HPDE6-E6E7 (cell line): Measurements from ENCODE around the gene GAGE12H.
"Not testable (repeated sequence)": the region's sequence is repeated elsewhere in the genome, so short reads cannot be mapped to it uniquely, and the experiment has no call there.

Source experiments
- DNase-seq: peaks from one replicate; pipeline ENCODE4 v3.0.0; 2011; ENCODE audit warnings: missing footprints; ENCODE audit errors: extremely low spot score

The GAGE12H gene

GRCh38 chrX:49579649-49580048 lies at the start of gene GAGE12H:
TSS of gene GAGE12H (plus strand) at chrX:49579949. CDS start at chrX:49581104, 1,155 bp downstream.
- DNase-seq = not testable (repeated sequence)

GRCh38 chrX:49531877-49532276 lies 47.9 kb upstream of the GAGE12H start, which contains the start of gene GAGE12C:
TSS of gene GAGE12C (plus strand) at chrX:49532177. CDS start at chrX:49533332, 1,155 bp downstream.
- DNase-seq = not testable (repeated sequence)

GRCh38 chrX:49541433-49541832 lies 38.3 kb upstream of the GAGE12H start, which contains the start of gene GAGE12D:
TSS of gene GAGE12D (plus strand) at chrX:49541733. CDS start at chrX:49542888, 1,155 bp downstream.
- not testable (repeated sequence) for DNase-seq

- DNase-seq = not testable (repeated sequence)
Observed at GRCh38 chrX:49550989-49551388, 28.8 kb upstream of the GAGE12H start, which contains the start of gene GAGE12E. TSS of gene GAGE12E (plus strand) at chrX:49551289. CDS start at chrX:49552444, 1,155 bp downstream.

- not testable (repeated sequence) for DNase-seq
Observed at GRCh38 chrX:49560542-49560941, 19.2 kb upstream of the GAGE12H start, which contains the start of gene GAGE12F. TSS of gene GAGE12F (plus strand) at chrX:49560842. CDS start at chrX:49561997, 1,155 bp downstream.

- not testable (repeated sequence) for DNase-seq
Observed at GRCh38 chrX:49568728-49569127, 11.0 kb upstream of the GAGE12H start.

GRCh38 chrX:49569152-49569551 lies 10.6 kb upstream of the GAGE12H start:
- not testable (repeated sequence) for DNase-seq

- not testable (repeated sequence) for DNase-seq
Observed at GRCh38 chrX:49570100-49570499, 9.6 kb upstream of the GAGE12H start, which contains the start of gene GAGE12G. TSS of gene GAGE12G (plus strand) at chrX:49570400. CDS start at chrX:49571555, 1,155 bp downstream.

- DNase-seq = not testable (repeated sequence)
Observed at GRCh38 chrX:49589196-49589595, 9.4 kb downstream of the GAGE12H start, which contains the start of gene GAGE2A. TSS of gene GAGE2A (plus strand) at chrX:49589496. CDS start at chrX:49590651, 1,155 bp downstream.

GRCh38 chrX:49589769-49590478 lies 10.2 kb downstream of the GAGE12H start:
- DNase-seq = not testable (repeated sequence)

- DNase-seq = not testable (repeated sequence)
Observed at GRCh38 chrX:49590488-49590887, 10.7 kb downstream of the GAGE12H start.

- not testable (repeated sequence) for DNase-seq
Observed at GRCh38 chrX:49598720-49599119, 19.0 kb downstream of the GAGE12H start, which contains the start of gene GAGE1. TSS of gene GAGE1 (plus strand) at chrX:49599020. CDS start at chrX:49600175, 1,155 bp downstream.

GRCh38 chrX:49610718-49611310 lies 31.1 kb downstream of the GAGE12H start:
- no peak for DNase-seq

GRCh38 chrX:49618574-49618973 lies 38.8 kb downstream of the GAGE12H start:
- no peak for DNase-seq

GRCh38 chrX:49627086-49627777 lies 47.5 kb downstream of the GAGE12H start:
- DNase-seq = no peak
